PC-9 (cell line): ENCODE measurements around the gene USP24. TPM values are rescaled to one million over a fixed set of nuclear protein-coding genes. Genes with fewer than 3 reads are reported as not detected.
A peak's percentile ranks its signal among the peaks of the same experiment; 100 is the strongest.
"Not testable (repeated sequence)": the region's sequence is repeated elsewhere in the genome, so short reads cannot be mapped to it uniquely, and the experiment has no call there.

Source experiments
- BruUV-seq: library from RNA; stranded (reverse); fragments of 400-500 nt; replicated peaks from 2 replicates; lab custom pipeline; 2021; lab: Mats Ljungman, UMichigan
- CTCF ChIA-PET: fragments of 300-600 bp; sonication (Branson Sonifier 250); formaldehyde crosslinking; loops from one replicate; lab custom pipeline; 2022; ENCODE audit warnings: antibody characterized with exemption; lab: Charles Lee
- POLR2A ChIA-PET: fragments of 300-600 bp; sonication (Branson Sonifier 250); formaldehyde crosslinking; loops from one replicate; lab custom pipeline; 2022; ENCODE audit warnings: antibody characterized with exemption; ENCODE audit not compliant: unreplicated experiment; lab: Charles Lee
- DNase-seq, 2 experiments: peaks; one replicate each; pipeline versions ENCODE4 v3.0.0 to v3.0.0-alpha.2; 2015 to 2022; ENCODE audit warnings: mixed read lengths in 1 of 2
- H2AFZ ChIP-seq: fragments of 200-600 bp; sonication (generic); 2 replicates; pipeline ENCODE4 v1.8.1; 2017; ENCODE audit warnings: antibody characterized with exemption
- H3F3A ChIP-seq: fragments of 200-600 bp; sonication (generic); 2 replicates; pipeline ENCODE4 v1.8.1; 2017; ENCODE audit warnings: antibody characterized with exemption, mild to moderate bottlenecking, low read depth; ENCODE audit not compliant: insufficient read depth
- H3K27ac ChIP-seq: fragments of 200-600 bp; sonication (generic); 2 replicates; pipeline ENCODE4 v1.6.1; 2016; ENCODE audit warnings: mixed run types
- H3K27me3 ChIP-seq: fragments of 200-600 bp; sonication (generic); 2 replicates; pipeline ENCODE4 v1.6.1; 2016; ENCODE audit warnings: low read depth, mixed run types; ENCODE audit not compliant: insufficient read depth
- H3K36me3 ChIP-seq: fragments of 200-600 bp; sonication (generic); 2 replicates; pipeline ENCODE4 v1.6.1; 2016; ENCODE audit warnings: low read depth, mixed run types
- H3K4me1 ChIP-seq: fragments of 200-600 bp; sonication (generic); replicated peaks from 2 replicates; pipeline ENCODE4 v1.6.1; 2016; ENCODE audit warnings: mixed run types; ENCODE audit not compliant: insufficient read depth
- H3K4me2 ChIP-seq: fragments of 200-600 bp; sonication (generic); 2 replicates; pipeline ENCODE4 v1.6.1; 2017; ENCODE audit warnings: mixed run types
- H3K4me3 ChIP-seq: fragments of 200-600 bp; sonication (generic); 2 replicates; pipeline ENCODE4 v1.6.1; 2016; ENCODE audit warnings: mixed run types
- H3K79me2 ChIP-seq: fragments of 200-600 bp; sonication (generic); 2 replicates; pipeline ENCODE4 v1.6.1; 2017; ENCODE audit warnings: low read depth, mixed run types
- H3K9me2 ChIP-seq: fragments of 200-600 bp; sonication (generic); 2 replicates; pipeline ENCODE4 v1.8.1; 2017; ENCODE audit warnings: mild to moderate bottlenecking; ENCODE audit not compliant: insufficient read depth
- H3K9me3 ChIP-seq: fragments of 200-600 bp; sonication (generic); 2 replicates; pipeline ENCODE4 v1.8.1; 2016; ENCODE audit warnings: low read depth; ENCODE audit not compliant: insufficient read depth
- H4K20me1 ChIP-seq: fragments of 200-600 bp; sonication (generic); 2 replicates; pipeline ENCODE4 v1.8.1; 2017; ENCODE audit not compliant: insufficient read depth
- EZH2 ChIP-seq: fragments of 200-600 bp; sonication (generic); IDR thresholded peaks from 2 replicates; pipeline ENCODE4 v1.8.0; 2017; ENCODE audit warnings: antibody characterized with exemption, low read depth
- intact Hi-C: fragments of 100-400 bp; cut with micrococcal nuclease; formaldehyde crosslinking; loops from one replicate; pipeline ENCODE4 v1.10.0; 2022; ENCODE audit not compliant: unreplicated experiment
- total RNA-seq: library from RNA; stranded (reverse); gene quantifications from 2 replicates; pipeline ENCODE4 v1.2.3, GENCODE V29; 2021
- TF ChIP-seq, protein P1 (sequence below): fragments of 200-600 bp; sonication (generic); conservative IDR thresholded peaks from 2 replicates; pipeline ENCODE4 v1.6.1; 2017; ENCODE audit warnings: mixed run types, antibody characterized with exemption, mild to moderate bottlenecking, moderate library complexity

The USP24 gene
- total RNA-seq, 1 experiment from 2014 or later, result 61.0 TPM

DNA sequence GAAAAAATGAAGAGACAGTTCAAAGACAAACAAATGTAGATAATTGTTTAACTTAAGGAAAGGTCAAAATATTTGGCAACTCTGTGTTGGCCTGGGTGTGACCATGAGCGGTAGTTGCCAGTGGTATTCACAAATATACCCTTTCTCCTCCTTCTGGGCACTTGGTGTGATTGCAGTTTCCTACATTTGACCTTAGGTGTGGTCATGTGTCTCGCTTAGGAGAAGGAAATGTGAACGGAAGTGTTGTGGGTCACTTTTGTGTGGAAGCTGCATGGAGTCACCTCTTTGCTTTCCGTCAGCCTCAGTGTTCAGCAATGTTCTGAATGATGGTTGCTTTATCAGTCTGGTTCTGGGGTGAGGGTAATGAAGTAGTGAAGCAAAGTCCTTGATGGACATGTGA lies 179.3 kb downstream of the USP24 start:
- CTCF ChIA-PET, result interaction anchor here (0.5 to 0.6 kb wide), 2 partner anchors 39 to 531 kb away, joined by 3 to 4 read pairs; no protein-coding TSS in a partner anchor
- Histone ChIP-seq H3K9me3 (no peaks in the 10 kb centered on the region), H3K27me3 (0 out of 2 replicates have a peak, but pooled peaks cover 4% of the 10 kb centered on the region), H3K36me3 (no peaks in the 10 kb centered on the region), H2AFZ (no peak overlapping the region), H3K4me1 (peaks cover 30% of the 10 kb centered on the region), H3K4me3 (no peak overlapping the region), H3K27ac (no peak overlapping the region), H3K9me2 (no peaks in the 10 kb centered on the region), H3K4me2 (no peak overlapping the region), H3K79me2 (peaks cover 12% of the 10 kb centered on the region), H4K20me1 (no peaks in the 10 kb centered on the region), H3F3A (no peaks in the 10 kb centered on the region; the same call in 1 of the 2 replicates)
- intact Hi-C loops, result no loop called here
- BruUV-seq, result no TSS peak
- no peak for TF ChIP-seq EZH2
- TF ChIP-seq, protein P1, sequence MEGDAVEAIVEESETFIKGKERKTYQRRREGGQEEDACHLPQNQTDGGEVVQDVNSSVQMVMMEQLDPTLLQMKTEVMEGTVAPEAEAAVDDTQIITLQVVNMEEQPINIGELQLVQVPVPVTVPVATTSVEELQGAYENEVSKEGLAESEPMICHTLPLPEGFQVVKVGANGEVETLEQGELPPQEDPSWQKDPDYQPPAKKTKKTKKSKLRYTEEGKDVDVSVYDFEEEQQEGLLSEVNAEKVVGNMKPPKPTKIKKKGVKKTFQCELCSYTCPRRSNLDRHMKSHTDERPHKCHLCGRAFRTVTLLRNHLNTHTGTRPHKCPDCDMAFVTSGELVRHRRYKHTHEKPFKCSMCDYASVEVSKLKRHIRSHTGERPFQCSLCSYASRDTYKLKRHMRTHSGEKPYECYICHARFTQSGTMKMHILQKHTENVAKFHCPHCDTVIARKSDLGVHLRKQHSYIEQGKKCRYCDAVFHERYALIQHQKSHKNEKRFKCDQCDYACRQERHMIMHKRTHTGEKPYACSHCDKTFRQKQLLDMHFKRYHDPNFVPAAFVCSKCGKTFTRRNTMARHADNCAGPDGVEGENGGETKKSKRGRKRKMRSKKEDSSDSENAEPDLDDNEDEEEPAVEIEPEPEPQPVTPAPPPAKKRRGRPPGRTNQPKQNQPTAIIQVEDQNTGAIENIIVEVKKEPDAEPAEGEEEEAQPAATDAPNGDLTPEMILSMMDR, result no peak
- peak in 1 of 2 experiments; percentile 52 for DNase-seq
- POLR2A ChIA-PET, result no interaction called here

DNA sequence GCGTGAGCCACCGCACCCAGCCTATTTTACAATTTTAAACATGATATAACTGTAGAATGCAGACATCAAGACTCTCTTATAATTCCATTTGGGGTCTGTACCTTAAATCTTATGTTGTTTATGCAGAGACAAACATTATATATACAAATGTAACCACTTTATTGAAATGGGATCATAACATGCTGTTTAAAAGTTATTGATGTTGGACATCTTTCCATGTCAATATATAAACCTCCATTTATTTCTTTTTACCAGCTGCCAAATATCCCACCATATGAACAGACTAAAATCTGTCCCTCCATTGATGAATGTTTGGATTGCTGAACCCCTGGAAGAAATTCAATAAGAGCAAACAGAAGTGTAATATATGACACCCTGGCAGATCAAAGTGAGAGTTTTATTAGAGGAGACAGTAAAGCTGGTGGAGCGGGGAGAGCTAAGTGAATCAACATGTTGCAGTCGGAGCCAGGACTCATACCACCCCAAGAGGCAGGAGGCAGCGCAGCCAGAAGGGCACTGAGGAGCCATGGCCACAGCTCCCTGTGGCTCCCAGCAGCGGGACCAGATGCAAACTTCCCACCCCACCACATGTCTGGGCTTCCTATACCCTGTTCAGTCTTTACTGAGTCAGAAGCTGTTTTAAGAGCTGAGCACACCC lies 180.6 kb downstream of the USP24 start:
- POLR2A ChIA-PET, result no interaction called here
- no peak for TF ChIP-seq EZH2
- TF ChIP-seq, protein P1, result no peak

DNA sequence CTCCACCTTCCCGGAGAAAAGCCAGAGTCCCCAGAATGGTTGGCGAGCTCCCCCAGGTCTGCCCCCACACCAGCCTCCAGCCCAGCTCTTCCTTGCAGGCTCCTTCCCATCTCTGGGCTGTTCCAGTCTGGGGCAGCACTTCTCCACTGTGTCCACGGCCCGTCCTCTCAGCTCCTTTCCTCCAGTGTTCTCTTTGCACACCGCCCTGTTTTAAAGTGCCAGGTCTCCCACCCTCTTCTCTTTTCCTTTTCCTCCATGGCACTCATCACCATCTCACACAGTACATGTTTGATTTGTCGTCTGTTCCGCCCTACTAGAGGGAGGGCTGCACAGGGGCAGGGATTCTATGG lies 181.9 kb downstream of the USP24 start:
- Histone ChIP-seq H3F3A (no peaks in the 10 kb centered on the region; the same call in 1 of the 2 replicates), H3K36me3 (no peaks in the 10 kb centered on the region), H3K9me3 (no peaks in the 10 kb centered on the region), H3K9me2 (no peaks in the 10 kb centered on the region), H3K79me2 (no peaks in the 10 kb centered on the region), H3K4me2 (no peak overlapping the region), H4K20me1 (no peaks in the 10 kb centered on the region), H2AFZ (no peak overlapping the region), H3K27ac (no peak overlapping the region), H3K27me3 (0 out of 2 replicates have a peak, but pooled peaks cover 4% of the 10 kb centered on the region), H3K4me3 (no peak overlapping the region), H3K4me1 (peaks cover 13% of the 10 kb centered on the region)
- POLR2A ChIA-PET, result no interaction called here
- BruUV-seq, result no TSS peak
- intact Hi-C loops, result no loop called here
- no peak for TF ChIP-seq EZH2
- TF ChIP-seq, protein P1, result no peak
- CTCF ChIA-PET, result no interaction called here
- no peak for DNase-seq

More for the DNA sequence above, 180.6 kb downstream of the USP24 start:
- no peaks in the 10 kb centered on the region for H4K20me1 ChIP-seq
- H2AFZ ChIP-seq, result no peak overlapping the region
- CTCF ChIA-PET, result no interaction called here
- no peaks in the 10 kb centered on the region; the same call in 1 of the 2 replicates for H3F3A ChIP-seq
- H3K36me3 ChIP-seq, result no peaks in the 10 kb centered on the region
- no peak overlapping the region for H3K4me2 ChIP-seq
- BruUV-seq, result no TSS peak
- H3K27me3 ChIP-seq, result 0 out of 2 replicates have a peak, but pooled peaks cover 4% of the 10 kb centered on the region
- no peaks in the 10 kb centered on the region for H3K9me2 ChIP-seq
- peaks cover under 1% of the 10 kb centered on the region; the same call in 1 of the 2 replicates for H3K79me2 ChIP-seq
- intact Hi-C loops, result no loop called here
- peaks cover 23% of the 10 kb centered on the region for H3K4me1 ChIP-seq
- no peaks in the 10 kb centered on the region for H3K9me3 ChIP-seq
- H3K27ac ChIP-seq, result no peak overlapping the region
- H3K4me3 ChIP-seq, result no peak overlapping the region
- DNase-seq, result no peak

GRCh38 chr1:55031098-55031497 lies 184.1 kb downstream of the USP24 start:
- H3K79me2 ChIP-seq, CTCF ChIA-PET, H3K4me1 ChIP-seq, H3K9me3 ChIP-seq, BruUV-seq, H3K36me3 ChIP-seq, H2AFZ ChIP-seq, H3K4me2 ChIP-seq, H3K9me2 ChIP-seq, POLR2A ChIA-PET, DNase-seq, intact Hi-C loops, H4K20me1 ChIP-seq, H3K27ac ChIP-seq, H3F3A ChIP-seq, H3K27me3 ChIP-seq, H3K4me3 ChIP-seq: not testable (repeated sequence)

DNA sequence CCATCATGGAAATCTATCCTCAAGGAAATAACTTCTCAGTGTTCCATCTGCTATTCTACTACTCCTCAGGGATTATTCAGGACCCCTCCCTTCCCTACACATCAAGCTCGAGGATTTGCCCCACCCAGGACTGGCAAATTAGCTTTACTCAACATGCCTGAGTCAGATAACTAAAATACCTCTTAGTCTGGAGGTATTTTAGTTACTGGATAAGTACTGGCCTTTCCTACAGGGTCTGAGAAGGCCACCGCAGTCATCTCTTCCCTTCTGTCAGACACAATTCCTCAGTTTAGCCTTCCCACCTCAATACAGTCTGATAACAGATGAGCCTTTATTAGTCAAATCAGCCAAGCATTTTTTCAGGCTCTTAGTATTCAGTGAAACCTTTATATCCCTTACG lies 188.5 kb downstream of the USP24 start:
- H3K9me3 ChIP-seq, H2AFZ ChIP-seq, H4K20me1 ChIP-seq, CTCF ChIA-PET, H3K27me3 ChIP-seq, H3K4me3 ChIP-seq, DNase-seq, H3F3A ChIP-seq, BruUV-seq, POLR2A ChIA-PET, H3K4me2 ChIP-seq, H3K27ac ChIP-seq, H3K9me2 ChIP-seq, H3K4me1 ChIP-seq, H3K36me3 ChIP-seq, H3K79me2 ChIP-seq: not testable (repeated sequence)
- intact Hi-C loops, result loop anchor here (10.0 kb wide), 1 partner anchor 222 kb away; the partner anchor contains the start of gene TTC22
